ENCODE results near the gene ALKBH5.

Gene ALKBH5

GRCh38 chr17:18186627-18186982 lies 3.0 kb downstream of the ALKBH5 start:
- H3K4me3 ChIP-seq (ENCODE audit: low read length in 2 of 2), result peak overlapping the region; percentile 92 to 97

GRCh38 chr17:18187226-18187625 lies 3.6 kb downstream of the ALKBH5 start:
- Histone ChIP-seq H3K9me3 (ENCODE audit: control insufficient read depth in 2 of 2, low read length in 2 of 2) (no peaks in the 10 kb centered on the region), H3K9ac (ENCODE audit: low read length in 2 of 2) (peak overlapping the region; percentile 71 to 76), H3K36me3 (ENCODE audit: control insufficient read depth in 2 of 2, insufficient read depth in 2 of 2, low read length in 2 of 2) (peaks cover 0 to 7% of the 10 kb centered on the region in 2 donors), H3K4me1 (ENCODE audit: control insufficient read depth, insufficient read depth, low read length) (peaks cover 76% of the 10 kb centered on the region), H3K4me3 (ENCODE audit: low read length in 2 of 2) (peak overlapping the region; percentile 92 to 97), H3K27me3 (ENCODE audit: control insufficient read depth in 1 of 2, insufficient read depth in 2 of 2, low read length in 2 of 2) (no peaks in the 10 kb centered on the region), H3K27ac (ENCODE audit: low read length) (peak overlapping the region; percentile 53)

More at GRCh38 chr17:18186627-18186982, 3.0 kb downstream of the ALKBH5 start:
- H3K27ac ChIP-seq (ENCODE audit: low read length), result peak overlapping the region; percentile 53
- H3K36me3 ChIP-seq (ENCODE audit: control insufficient read depth in 2 of 2, insufficient read depth in 2 of 2, low read length in 2 of 2), result peaks cover 0 to 7% of the 10 kb centered on the region in 2 donors
- H3K27me3 ChIP-seq (ENCODE audit: control insufficient read depth in 1 of 2, insufficient read depth in 2 of 2, low read length in 2 of 2), result no peaks in the 10 kb centered on the region
- peak overlapping the region; percentile 71 to 76 for H3K9ac ChIP-seq (ENCODE audit: low read length in 2 of 2)
- no peaks in the 10 kb centered on the region for H3K9me3 ChIP-seq (ENCODE audit: control insufficient read depth in 2 of 2, low read length in 2 of 2)
- peaks cover 78% of the 10 kb centered on the region for H3K4me1 ChIP-seq (ENCODE audit: control insufficient read depth, insufficient read depth, low read length)

- peak overlapping the region; percentile 53 for H3K27ac ChIP-seq (ENCODE audit: low read length)
- no peaks in the 10 kb centered on the region for H3K27me3 ChIP-seq (ENCODE audit: control insufficient read depth in 1 of 2, insufficient read depth in 2 of 2, low read length in 2 of 2)
- peaks cover 73% of the 10 kb centered on the region for H3K4me1 ChIP-seq (ENCODE audit: control insufficient read depth, insufficient read depth, low read length)
- H3K4me3 ChIP-seq (ENCODE audit: low read length in 2 of 2), result peak overlapping the region; percentile 92 to 97
- peaks cover 0 to 7% of the 10 kb centered on the region in 2 donors for H3K36me3 ChIP-seq (ENCODE audit: control insufficient read depth in 2 of 2, insufficient read depth in 2 of 2, low read length in 2 of 2)
- H3K9ac ChIP-seq (ENCODE audit: low read length in 2 of 2), result peak overlapping the region; percentile 71 to 76
- no peaks in the 10 kb centered on the region for H3K9me3 ChIP-seq (ENCODE audit: control insufficient read depth in 2 of 2, low read length in 2 of 2)
Observed at GRCh38 chr17:18187821-18188761, 4.5 kb downstream of the ALKBH5 start.

GRCh38 chr17:18190628-18191235 lies 7.1 kb downstream of the ALKBH5 start:
- H3K9ac ChIP-seq (ENCODE audit: low read length in 2 of 2), result peak overlapping the region in 1 of 2 donors; percentile 21
- H3K9me3 ChIP-seq (ENCODE audit: control insufficient read depth in 2 of 2, low read length in 2 of 2), result no peaks in the 10 kb centered on the region
- peaks cover 14 to 17% of the 10 kb centered on the region in 2 donors for H3K36me3 ChIP-seq (ENCODE audit: control insufficient read depth in 2 of 2, insufficient read depth in 2 of 2, low read length in 2 of 2)
- no peaks in the 10 kb centered on the region for H3K27me3 ChIP-seq (ENCODE audit: control insufficient read depth in 1 of 2, insufficient read depth in 2 of 2, low read length in 2 of 2)
- peak overlapping the region; percentile 55 for H3K27ac ChIP-seq (ENCODE audit: low read length)
- peak overlapping the region in 1 of 2 donors; percentile 52 for H3K4me3 ChIP-seq (ENCODE audit: low read length in 2 of 2)
- peaks cover 67% of the 10 kb centered on the region for H3K4me1 ChIP-seq (ENCODE audit: control insufficient read depth, insufficient read depth, low read length)

GRCh38 chr17:18191236-18191667 lies 7.6 kb downstream of the ALKBH5 start:
- H3K27me3 ChIP-seq (ENCODE audit: control insufficient read depth in 1 of 2, insufficient read depth in 2 of 2, low read length in 2 of 2), result no peaks in the 10 kb centered on the region
- no peaks in the 10 kb centered on the region for H3K9me3 ChIP-seq (ENCODE audit: control insufficient read depth in 2 of 2, low read length in 2 of 2)
- peak overlapping the region in 1 of 2 donors; percentile 52 for H3K4me3 ChIP-seq (ENCODE audit: low read length in 2 of 2)
- H3K9ac ChIP-seq (ENCODE audit: low read length in 2 of 2), result no peak overlapping the region
- H3K4me1 ChIP-seq (ENCODE audit: control insufficient read depth, insufficient read depth, low read length), result peaks cover 62% of the 10 kb centered on the region
- peaks cover 18 to 19% of the 10 kb centered on the region in 2 donors for H3K36me3 ChIP-seq (ENCODE audit: control insufficient read depth in 2 of 2, insufficient read depth in 2 of 2, low read length in 2 of 2)
- peak overlapping the region; percentile 55 for H3K27ac ChIP-seq (ENCODE audit: low read length)

GRCh38 chr17:18191967-18192366 lies 8.3 kb downstream of the ALKBH5 start:
- no peaks in the 10 kb centered on the region for H3K9me3 ChIP-seq (ENCODE audit: control insufficient read depth in 2 of 2, low read length in 2 of 2)
- H3K36me3 ChIP-seq (ENCODE audit: control insufficient read depth in 2 of 2, insufficient read depth in 2 of 2, low read length in 2 of 2), result peaks cover 21 to 24% of the 10 kb centered on the region in 2 donors
- H3K4me1 ChIP-seq (ENCODE audit: control insufficient read depth, insufficient read depth, low read length), result peaks cover 56% of the 10 kb centered on the region
- no peak overlapping the region for H3K9ac ChIP-seq (ENCODE audit: low read length in 2 of 2)
- H3K27me3 ChIP-seq (ENCODE audit: control insufficient read depth in 1 of 2, insufficient read depth in 2 of 2, low read length in 2 of 2), result no peaks in the 10 kb centered on the region
- peak overlapping the region; percentile 55 for H3K27ac ChIP-seq (ENCODE audit: low read length)
- H3K4me3 ChIP-seq (ENCODE audit: low read length in 2 of 2), result no peak overlapping the region

- H3K27me3 ChIP-seq (ENCODE audit: control insufficient read depth in 1 of 2, insufficient read depth in 2 of 2, low read length in 2 of 2), result no peaks in the 10 kb centered on the region
- H3K4me3 ChIP-seq (ENCODE audit: low read length in 2 of 2), result no peak overlapping the region
- peaks cover 56% of the 10 kb centered on the region for H3K4me1 ChIP-seq (ENCODE audit: control insufficient read depth, insufficient read depth, low read length)
- no peaks in the 10 kb centered on the region for H3K9me3 ChIP-seq (ENCODE audit: control insufficient read depth in 2 of 2, low read length in 2 of 2)
- no peak overlapping the region for H3K27ac ChIP-seq (ENCODE audit: low read length)
- H3K9ac ChIP-seq (ENCODE audit: low read length in 2 of 2), result no peak overlapping the region
- H3K36me3 ChIP-seq (ENCODE audit: control insufficient read depth in 2 of 2, insufficient read depth in 2 of 2, low read length in 2 of 2), result peaks cover 40 to 42% of the 10 kb centered on the region in 2 donors
Observed at GRCh38 chr17:18194394-18194793, 10.8 kb downstream of the ALKBH5 start.

GRCh38 chr17:18194804-18195203 lies 11.2 kb downstream of the ALKBH5 start:
- Histone ChIP-seq H3K4me3 (ENCODE audit: low read length in 2 of 2) (no peak overlapping the region), H3K27me3 (ENCODE audit: control insufficient read depth in 1 of 2, insufficient read depth in 2 of 2, low read length in 2 of 2) (no peaks in the 10 kb centered on the region), H3K9ac (ENCODE audit: low read length in 2 of 2) (no peak overlapping the region), H3K4me1 (ENCODE audit: control insufficient read depth, insufficient read depth, low read length) (peaks cover 52% of the 10 kb centered on the region), H3K9me3 (ENCODE audit: control insufficient read depth in 2 of 2, low read length in 2 of 2) (no peaks in the 10 kb centered on the region), H3K27ac (ENCODE audit: low read length) (no peak overlapping the region), H3K36me3 (ENCODE audit: control insufficient read depth in 2 of 2, insufficient read depth in 2 of 2, low read length in 2 of 2) (peaks cover 41 to 42% of the 10 kb centered on the region in 2 donors)

- H3K27me3 ChIP-seq (ENCODE audit: control insufficient read depth in 1 of 2, insufficient read depth in 2 of 2, low read length in 2 of 2), result no peaks in the 10 kb centered on the region
- H3K4me3 ChIP-seq (ENCODE audit: low read length in 2 of 2), result no peak overlapping the region
- no peak overlapping the region for H3K27ac ChIP-seq (ENCODE audit: low read length)
- H3K9ac ChIP-seq (ENCODE audit: low read length in 2 of 2), result no peak overlapping the region
- peaks cover 50% of the 10 kb centered on the region for H3K4me1 ChIP-seq (ENCODE audit: control insufficient read depth, insufficient read depth, low read length)
- H3K36me3 ChIP-seq (ENCODE audit: control insufficient read depth in 2 of 2, insufficient read depth in 2 of 2, low read length in 2 of 2), result peaks cover 41 to 43% of the 10 kb centered on the region in 2 donors
- H3K9me3 ChIP-seq (ENCODE audit: control insufficient read depth in 2 of 2, low read length in 2 of 2), result no peaks in the 10 kb centered on the region
Observed at GRCh38 chr17:18195246-18195645, 11.6 kb downstream of the ALKBH5 start.

- H3K4me3 ChIP-seq (ENCODE audit: low read length in 2 of 2), result no peak overlapping the region
- peaks cover 50 to 52% of the 10 kb centered on the region in 2 donors for H3K36me3 ChIP-seq (ENCODE audit: control insufficient read depth in 2 of 2, insufficient read depth in 2 of 2, low read length in 2 of 2)
- no peaks in the 10 kb centered on the region for H3K27me3 ChIP-seq (ENCODE audit: control insufficient read depth in 1 of 2, insufficient read depth in 2 of 2, low read length in 2 of 2)
- H3K27ac ChIP-seq (ENCODE audit: low read length), result no peak overlapping the region
- peaks cover 37% of the 10 kb centered on the region for H3K4me1 ChIP-seq (ENCODE audit: control insufficient read depth, insufficient read depth, low read length)
- no peaks in the 10 kb centered on the region for H3K9me3 ChIP-seq (ENCODE audit: control insufficient read depth in 2 of 2, low read length in 2 of 2)
- H3K9ac ChIP-seq (ENCODE audit: low read length in 2 of 2), result no peak overlapping the region
Observed at GRCh38 chr17:18197535-18198194, 14.0 kb downstream of the ALKBH5 start.
